ENCODE data around the gene SPDYE2B.
"Not testable (repeated sequence)": the region's sequence is repeated elsewhere in the genome, so short reads cannot be mapped to it uniquely, and the experiment has no call there.

Gene SPDYE2B

GRCh38 chr7:102643404-102643803 is 6.7 kb upstream of the SPDYE2B start:
- DNase-seq (ENCODE audit: low read depth): not testable (repeated sequence)

DNA sequence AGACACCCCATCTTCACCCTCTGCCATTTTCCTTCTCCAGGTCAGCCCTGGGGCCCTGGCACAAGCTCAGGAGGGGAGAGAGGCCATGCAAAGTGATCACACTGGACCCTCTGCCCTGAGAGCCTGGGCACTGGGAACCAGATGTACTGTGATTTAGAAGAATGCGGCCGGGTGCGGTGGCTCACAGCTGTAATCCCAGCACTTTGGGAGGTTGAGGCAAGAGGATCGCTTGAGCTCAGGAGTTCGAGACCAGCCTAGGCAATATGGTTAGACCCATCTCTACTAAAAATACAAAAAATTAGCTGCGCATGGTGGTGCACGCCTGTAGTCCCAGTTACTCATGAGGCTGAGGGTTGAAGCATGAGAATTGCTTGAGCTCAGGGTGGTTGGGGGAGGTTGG is 2.3 kb upstream of the SPDYE2B start:
- DNase-seq (ENCODE audit: low read depth): not testable (repeated sequence)

- DNase-seq (ENCODE audit: low read depth): not testable (repeated sequence)
Measured at GRCh38 chr7:102664765-102665164, 14.6 kb downstream of the SPDYE2B start.

GRCh38 chr7:102666850-102667249 is 16.7 kb downstream of the SPDYE2B start:
- not testable (repeated sequence) for DNase-seq (ENCODE audit: low read depth)

DNA sequence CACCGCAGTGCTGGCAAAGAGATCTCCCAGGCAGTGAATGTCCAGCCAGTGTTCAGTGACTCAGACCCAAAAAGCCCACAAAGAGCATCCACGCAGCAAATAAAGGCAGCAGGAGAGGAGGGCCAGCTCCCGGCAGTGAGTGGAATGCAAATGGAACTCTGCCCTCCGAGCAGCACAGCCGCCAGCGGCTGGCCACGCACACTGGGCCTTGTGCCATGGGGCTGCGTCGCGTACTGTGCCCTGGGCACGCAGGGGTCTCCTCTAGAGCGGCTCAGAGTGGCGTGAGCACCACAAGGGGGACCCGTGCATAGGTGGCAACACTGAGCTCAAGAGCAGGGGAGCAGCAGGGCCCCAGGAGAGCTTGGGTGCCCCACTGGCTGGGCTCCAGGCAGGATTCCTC is 17.4 kb downstream of the SPDYE2B start:
- DNase-seq (ENCODE audit: low read depth): not testable (repeated sequence)

DNA sequence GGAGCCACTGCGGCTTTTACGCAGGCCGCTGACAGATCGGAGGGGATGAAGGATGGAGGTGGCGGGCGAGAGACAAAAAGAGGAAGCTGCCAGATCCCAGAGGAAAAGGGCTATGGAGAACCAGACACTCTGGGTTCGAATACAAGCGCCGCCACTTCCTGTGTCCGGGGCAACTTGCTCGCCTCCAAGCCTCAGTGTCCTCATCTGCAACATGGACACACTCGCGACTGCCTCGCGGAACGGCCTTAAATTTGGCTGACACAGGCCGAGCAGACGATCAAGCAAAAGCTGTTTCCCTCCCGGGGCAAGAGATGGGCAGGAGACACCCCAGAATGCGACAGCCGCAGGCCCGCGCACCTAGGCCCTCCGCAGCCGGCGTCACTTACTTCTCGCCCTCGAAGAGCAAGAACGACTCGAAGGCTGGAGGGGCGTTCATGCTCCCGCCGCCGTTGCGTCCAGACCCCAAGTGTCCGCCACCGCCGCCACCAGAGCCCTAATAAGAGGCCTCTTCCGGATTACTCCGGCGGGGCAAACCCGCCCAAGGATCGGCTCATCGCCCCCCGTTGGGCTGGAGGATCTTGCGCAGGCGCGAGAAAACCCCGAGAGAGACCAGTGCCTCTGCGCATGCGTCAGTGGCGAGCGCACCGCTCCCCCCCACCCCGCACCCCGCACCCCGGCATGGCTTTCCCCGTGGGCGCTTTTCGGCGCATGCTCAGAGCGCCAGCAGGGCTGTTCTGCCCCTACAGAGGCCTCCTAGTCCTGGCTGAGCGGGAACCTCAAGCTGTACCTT is 21.2 kb downstream of the SPDYE2B start, which contains the start of gene POLR2J2:
TSS of gene POLR2J2 (minus strand) at position 498 of the 790 bp plus-strand sequence. CDS start at position 436, 62 bp downstream.
- DNase-seq (ENCODE audit: low read depth): peak; percentile 79

- DNase-seq (ENCODE audit: low read depth): not testable (repeated sequence)
Measured at GRCh38 chr7:102671956-102672307, 21.8 kb downstream of the SPDYE2B start.

GRCh38 chr7:102673447-102674067 is 23.4 kb downstream of the SPDYE2B start:
- DNase-seq (ENCODE audit: low read depth): not testable (repeated sequence)

- DNase-seq (ENCODE audit: low read depth): not testable (repeated sequence)
Measured at GRCh38 chr7:102675545-102675944, 25.4 kb downstream of the SPDYE2B start.

DNA sequence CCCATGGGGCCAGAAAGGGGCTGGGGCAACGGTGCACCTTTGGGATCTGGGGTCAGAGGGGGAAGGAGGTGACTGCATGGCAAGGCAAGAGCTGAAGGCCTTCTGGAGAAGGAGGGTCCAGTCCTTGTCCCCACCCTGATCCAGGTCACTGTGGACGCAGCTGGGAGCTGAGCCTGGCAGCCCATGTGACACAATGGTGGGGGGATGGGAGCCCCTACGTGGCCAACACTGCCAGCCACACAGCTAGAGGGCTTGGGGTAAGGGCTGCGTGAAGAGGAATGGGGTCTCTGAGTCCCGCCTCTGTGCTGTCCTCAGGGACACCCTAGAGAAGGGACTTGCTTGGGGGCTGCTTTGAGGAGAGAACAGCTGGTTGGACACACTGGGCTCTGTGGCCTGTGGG is 30.7 kb downstream of the SPDYE2B start:
- DNase-seq (ENCODE audit: low read depth): not testable (repeated sequence)

GRCh38 chr7:102682560-102682959 is 32.4 kb downstream of the SPDYE2B start:
- DNase-seq (ENCODE audit: low read depth): not testable (repeated sequence)

DNA sequence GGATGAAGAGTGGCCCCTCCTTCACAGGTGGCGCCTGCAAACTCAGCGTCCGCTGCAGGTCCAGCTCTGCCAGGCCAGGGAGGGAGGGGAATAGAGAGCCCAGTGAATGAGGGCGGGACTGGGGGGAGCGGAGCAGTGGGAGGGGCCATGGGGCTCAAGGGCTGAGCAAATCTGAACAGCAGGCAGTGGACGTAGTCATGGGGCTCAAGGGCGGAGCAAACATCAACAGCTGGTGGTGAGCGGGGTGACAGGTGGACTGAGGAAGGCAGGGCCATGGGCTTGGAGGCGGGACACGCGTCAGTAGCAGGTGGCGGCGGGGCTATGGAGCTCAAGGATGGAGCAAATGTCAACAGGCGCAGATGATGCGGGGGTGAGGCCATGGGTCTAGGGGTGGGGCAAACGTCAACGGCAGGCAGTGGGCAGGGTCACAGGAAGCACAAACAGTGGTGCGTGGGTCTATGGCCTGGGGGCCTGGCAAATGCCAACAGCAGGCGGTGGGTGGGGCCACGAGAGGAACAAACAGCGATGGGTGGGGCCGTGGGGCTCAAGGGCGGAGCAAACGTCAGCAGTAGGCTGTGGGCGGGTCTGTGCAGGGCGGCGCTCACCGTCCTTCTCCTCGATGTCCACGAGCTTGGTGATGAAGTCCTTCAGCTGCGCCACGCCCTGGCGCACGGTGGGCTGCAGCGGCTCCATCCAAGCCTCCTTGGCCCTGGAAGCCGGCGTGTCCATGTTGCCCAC is 38.3 kb downstream of the SPDYE2B start:
- not testable (repeated sequence) for DNase-seq (ENCODE audit: low read depth)

DNA sequence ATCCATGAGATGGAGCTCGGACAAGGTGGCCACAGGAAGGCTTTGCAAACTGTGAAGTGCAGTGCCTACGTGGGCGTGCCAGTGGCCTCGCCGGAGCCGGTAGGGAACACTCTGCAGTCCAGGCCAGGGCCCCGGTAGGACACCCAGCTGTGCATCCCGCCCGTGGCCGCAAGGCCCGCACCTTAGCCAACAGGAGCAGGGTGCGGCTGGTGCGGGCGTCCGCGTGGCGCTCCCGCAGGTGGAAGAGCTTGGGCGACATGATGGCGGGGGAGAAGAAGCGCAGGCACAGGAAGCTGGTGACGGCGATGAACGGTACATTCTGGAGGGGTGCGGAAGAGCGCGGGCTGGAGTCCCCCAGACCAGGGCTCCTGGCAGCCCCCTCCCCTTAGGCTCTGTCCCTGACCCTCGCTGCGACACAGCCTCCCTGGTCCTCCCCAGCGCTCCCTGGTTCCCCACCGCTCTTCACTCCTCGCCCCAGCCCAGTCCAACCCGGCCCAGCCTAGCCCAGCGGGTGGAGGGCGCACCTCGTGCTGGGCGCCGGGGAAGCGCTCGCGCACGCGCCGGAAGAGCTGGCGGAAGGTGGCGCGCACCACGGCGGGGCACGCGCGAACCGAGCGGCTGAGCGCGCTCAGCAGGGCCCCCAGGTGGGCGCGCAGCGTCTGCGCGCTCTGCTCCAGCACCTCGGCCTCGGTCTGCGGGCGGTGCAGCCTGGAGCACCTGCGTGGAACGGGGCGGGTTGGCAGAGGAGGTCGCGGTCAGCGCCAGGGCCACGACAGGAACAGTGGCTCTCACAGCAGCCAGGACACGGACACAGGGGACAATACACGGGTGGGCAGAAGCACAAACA is 39.5 kb downstream of the SPDYE2B start:
- DNase-seq (ENCODE audit: low read depth): not testable (repeated sequence)

DNA sequence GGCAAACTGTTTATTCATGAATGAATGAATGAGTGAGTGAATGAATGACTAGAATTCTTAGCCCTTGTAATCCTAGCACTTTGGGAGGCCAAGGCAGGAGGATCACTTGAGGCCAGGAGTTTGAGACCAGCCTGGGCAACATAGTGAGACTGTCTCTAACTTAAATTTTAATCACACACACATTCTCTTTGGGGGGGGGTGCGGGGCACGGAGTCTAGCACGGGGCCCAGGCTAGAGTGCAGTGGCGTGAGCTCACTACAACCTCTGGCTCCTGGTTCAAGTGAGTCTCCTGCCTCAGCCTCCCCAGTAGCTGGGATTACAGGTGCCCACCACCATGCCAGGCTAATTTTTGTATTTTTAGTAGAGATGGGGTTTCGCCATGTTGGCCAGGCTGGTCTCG is 40.5 kb downstream of the SPDYE2B start:
- DNase-seq (ENCODE audit: low read depth): not testable (repeated sequence)

- DNase-seq (ENCODE audit: low read depth): not testable (repeated sequence)
Measured at GRCh38 chr7:102694008-102694407, 43.9 kb downstream of the SPDYE2B start.

DNA sequence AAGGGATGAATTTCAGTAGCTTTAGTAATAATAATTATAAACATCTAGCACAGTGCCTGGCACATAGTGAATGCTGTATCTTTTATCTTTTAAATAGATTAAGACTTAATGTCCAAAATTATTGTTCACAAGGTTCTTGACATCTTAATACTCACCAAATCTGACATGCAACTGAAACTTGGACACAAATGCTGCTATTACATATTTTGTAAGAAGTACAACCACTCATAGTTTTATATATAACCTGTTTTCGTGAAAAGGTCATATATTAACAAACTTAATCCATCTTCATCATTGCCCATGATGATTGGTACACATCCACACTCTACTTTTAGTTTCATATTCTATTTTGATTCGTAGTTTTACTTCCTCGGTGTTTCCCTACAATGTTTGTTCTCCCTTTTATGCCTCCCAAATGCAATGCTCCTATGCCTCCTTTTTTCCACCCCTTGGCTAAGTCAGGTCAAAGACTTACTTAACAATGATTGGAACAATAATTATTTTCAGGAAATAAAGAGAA is 45.0 kb downstream of the SPDYE2B start:
- not testable (repeated sequence) for DNase-seq (ENCODE audit: low read depth)

DNA sequence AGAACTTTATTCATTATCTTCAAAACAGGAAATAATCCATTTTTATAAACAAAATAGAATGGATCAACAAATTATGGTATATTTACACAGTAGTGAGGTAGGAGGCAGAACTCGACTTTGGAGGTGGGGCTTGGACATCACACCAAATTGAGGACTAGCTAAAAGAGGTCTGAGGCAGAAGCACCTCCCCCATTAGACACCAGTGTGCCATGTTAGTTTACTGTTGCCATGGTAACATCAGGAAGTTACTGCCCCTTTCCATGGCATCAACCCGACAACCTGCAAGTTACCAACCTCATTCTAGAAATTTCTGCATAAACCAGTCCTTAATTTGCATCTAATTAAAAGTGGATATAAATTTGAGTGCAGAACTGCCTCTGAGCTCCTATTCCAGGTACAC is 45.9 kb downstream of the SPDYE2B start:
- not testable (repeated sequence) for DNase-seq (ENCODE audit: low read depth)

GRCh38 chr7:102697642-102698512 is 47.8 kb downstream of the SPDYE2B start:
- not testable (repeated sequence) for DNase-seq (ENCODE audit: low read depth)

- not testable (repeated sequence) for DNase-seq (ENCODE audit: low read depth)
Measured at GRCh38 chr7:102698962-102699750, 49.0 kb downstream of the SPDYE2B start.
